ENCODE results near the gene NPC1. TPM values are rescaled to one million over a fixed set of nuclear protein-coding genes. Genes with fewer than 3 reads are reported as not detected.

Gene NPC1
- total RNA-seq, 1 experiment from 2014 or later: 38.3 TPM

- H3K27ac Mint-ChIP-seq: no peak overlapping the region
- CTCF ChIA-PET: interaction anchor here (0.9 to 3.0 kb wide), 4 partner anchors 10 to 31 kb away, joined by 3 to 34 read pairs (median 5); partner anchors contain the start of gene RMC1
- POLR2A ChIA-PET: no interaction called here
Observed at GRCh38 chr18:23484561-23485182, 101.6 kb downstream of the NPC1 start.

More at GRCh38 chr18:23484561-23485182, 101.6 kb downstream of the NPC1 start:
- peaks cover 16% of the 10 kb centered on the region for H3K36me3 Mint-ChIP-seq
- TF ChIP-seq ZNF671 (CRISPR knock-in tag; IDR thresholded peaks at IDR 0.05) (no peak), SOX15 (CRISPR knock-in tag; IDR thresholded peaks at IDR 0.05) (no peak), PRDM15 (CRISPR knock-in tag; IDR thresholded peaks at IDR 0.05) (no peak), NFYB (CRISPR knock-in tag; conservative IDR thresholded peaks at IDR 0.05; ENCODE audit: low read depth) (no peak), USF1 (CRISPR knock-in tag; IDR thresholded peaks at IDR 0.05) (no peak), ELF4 (CRISPR knock-in tag; IDR thresholded peaks at IDR 0.05; ENCODE audit: low read depth) (no peak), TEAD1 (CRISPR knock-in tag; IDR thresholded peaks at IDR 0.05) (no peak), FOXP1 (CRISPR knock-in tag; IDR thresholded peaks at IDR 0.05; ENCODE audit: borderline replicate concordance) (no peak), ATF6 (CRISPR knock-in tag; IDR thresholded peaks at IDR 0.05) (no peak), ZNF423 (CRISPR knock-in tag; IDR thresholded peaks at IDR 0.05) (no peak)
- TF ChIP-seq, protein P1, sequence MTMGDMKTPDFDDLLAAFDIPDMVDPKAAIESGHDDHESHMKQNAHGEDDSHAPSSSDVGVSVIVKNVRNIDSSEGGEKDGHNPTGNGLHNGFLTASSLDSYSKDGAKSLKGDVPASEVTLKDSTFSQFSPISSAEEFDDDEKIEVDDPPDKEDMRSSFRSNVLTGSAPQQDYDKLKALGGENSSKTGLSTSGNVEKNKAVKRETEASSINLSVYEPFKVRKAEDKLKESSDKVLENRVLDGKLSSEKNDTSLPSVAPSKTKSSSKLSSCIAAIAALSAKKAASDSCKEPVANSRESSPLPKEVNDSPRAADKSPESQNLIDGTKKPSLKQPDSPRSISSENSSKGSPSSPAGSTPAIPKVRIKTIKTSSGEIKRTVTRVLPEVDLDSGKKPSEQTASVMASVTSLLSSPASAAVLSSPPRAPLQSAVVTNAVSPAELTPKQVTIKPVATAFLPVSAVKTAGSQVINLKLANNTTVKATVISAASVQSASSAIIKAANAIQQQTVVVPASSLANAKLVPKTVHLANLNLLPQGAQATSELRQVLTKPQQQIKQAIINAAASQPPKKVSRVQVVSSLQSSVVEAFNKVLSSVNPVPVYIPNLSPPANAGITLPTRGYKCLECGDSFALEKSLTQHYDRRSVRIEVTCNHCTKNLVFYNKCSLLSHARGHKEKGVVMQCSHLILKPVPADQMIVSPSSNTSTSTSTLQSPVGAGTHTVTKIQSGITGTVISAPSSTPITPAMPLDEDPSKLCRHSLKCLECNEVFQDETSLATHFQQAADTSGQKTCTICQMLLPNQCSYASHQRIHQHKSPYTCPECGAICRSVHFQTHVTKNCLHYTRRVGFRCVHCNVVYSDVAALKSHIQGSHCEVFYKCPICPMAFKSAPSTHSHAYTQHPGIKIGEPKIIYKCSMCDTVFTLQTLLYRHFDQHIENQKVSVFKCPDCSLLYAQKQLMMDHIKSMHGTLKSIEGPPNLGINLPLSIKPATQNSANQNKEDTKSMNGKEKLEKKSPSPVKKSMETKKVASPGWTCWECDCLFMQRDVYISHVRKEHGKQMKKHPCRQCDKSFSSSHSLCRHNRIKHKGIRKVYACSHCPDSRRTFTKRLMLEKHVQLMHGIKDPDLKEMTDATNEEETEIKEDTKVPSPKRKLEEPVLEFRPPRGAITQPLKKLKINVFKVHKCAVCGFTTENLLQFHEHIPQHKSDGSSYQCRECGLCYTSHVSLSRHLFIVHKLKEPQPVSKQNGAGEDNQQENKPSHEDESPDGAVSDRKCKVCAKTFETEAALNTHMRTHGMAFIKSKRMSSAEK (CRISPR knock-in tag; IDR thresholded peaks at IDR 0.05; ENCODE audit: borderline replicate concordance): no peak
- H3K9me3 Mint-ChIP-seq: no peaks in the 10 kb centered on the region
- no peaks in the 10 kb centered on the region for H3K27me3 Mint-ChIP-seq (ENCODE audit: low read depth)
- H3K4me3 Mint-ChIP-seq: no peak overlapping the region
- ATAC-seq (no peak), DNase-seq (ENCODE audit: low spot score) (no peak)
- H3K4me1 Mint-ChIP-seq: peaks cover 18% of the 10 kb centered on the region

Other genes with a start within 250 kb of the NPC1 start
- 19.4 to 23.6 TPM (median 23.1 TPM) in 3 replicates for gene RIOK3, start 133.2 kb downstream of the NPC1 start, total RNA-seq (2021)
- gene RMC1, start 83.0 kb downstream of the NPC1 start, total RNA-seq (2021): 15.6 to 17.1 TPM (median 17.0 TPM) in 3 replicates
- gene ANKRD29, start 76.4 kb upstream of the NPC1 start, total RNA-seq (2021): 3.3 to 4.9 TPM (median 3.7 TPM) in 3 replicates
- 0.50 to 0.89 TPM (median 0.83 TPM) in 3 replicates for gene LAMA3, start 102.9 kb upstream of the NPC1 start, total RNA-seq (2021)